Left lung (tissue), 10 donors: Measurements from ENCODE around the gene SLC38A10. TPM values are rescaled to one million over a fixed set of nuclear protein-coding genes. Genes with fewer than 3 reads are reported as not detected.

Experiments
- ATAC-seq: fragments of 200-7000 bp; cut with Tn5 transposase; one replicate; pipeline ENCODE4 v1.9.1; 2020; ENCODE audit warnings: moderate library complexity
- DNase-seq, 4 donors: peaks; one replicate each; pipeline ENCODE4 v3.0.0-alpha.2; 2013 to 2020
- H3K27ac ChIP-seq, 2 donors: fragments of 200-600 bp; sonication (generic) in 1 of 2; one replicate each; pipeline versions ENCODE4 v1.5.0 to v1.8.0; 2020 to 2021
- H3K27me3 ChIP-seq, 2 donors: fragments of 200-600 bp; sonication (generic) in 1 of 2; one replicate each; pipeline versions ENCODE4 v1.5.0 to v1.8.0; 2020 to 2021
- H3K36me3 ChIP-seq, 2 donors: fragments of 200-600 bp; sonication (generic) in 1 of 2; one replicate each; pipeline versions ENCODE4 v1.5.0 to v1.8.0; 2020 to 2021
- H3K4me1 ChIP-seq, 2 donors: fragments of 200-600 bp; one replicate each; pipeline ENCODE4 v1.8.0; 2021
- H3K4me3 ChIP-seq, 2 donors: fragments of 200-600 bp; sonication (generic) in 1 of 2; one replicate each; pipeline versions ENCODE4 v1.5.0 to v1.8.0; 2020 to 2021; ENCODE audit warnings: mild to moderate bottlenecking in 1 of 2
- H3K9me3 ChIP-seq, 2 donors: fragments of 200-600 bp; sonication (generic) in 1 of 2; one replicate each; pipeline versions ENCODE4 v1.5.0 to v1.8.0; 2020 to 2021
- intact Hi-C, 2 donors: fragments of 100-400 bp; cut with DNase I; formaldehyde crosslinking; loops; one replicate each; pipeline versions ENCODE4 v1.11.2 to v1.14.2; 2022
- polyA plus RNA-seq, 6 donors: library from polyadenylated mRNA; unstranded; fragments of 120-200 nt; gene quantifications; one replicate each; pipeline ENCODE4 v1.2.1, GENCODE V29; 2013; ENCODE audit not compliant: insufficient read length in 6 of 6
- total RNA-seq, 2 donors: library from RNA; stranded (reverse); fragmentation: NEBNext Ultra II Directional; extraction: Animal tissue kit (Norgen Biotek cat#: 25700); gene quantifications; one replicate each; pipeline ENCODE4 v1.2.1, GENCODE V29; 2021
- TF ChIP-seq, protein P1 (sequence below), 2 donors: fragments of 200-600 bp; sonication (generic) in 1 of 2; IDR thresholded peaks; one replicate each; pipeline versions ENCODE4 v1.5.0 to v1.8.0; 2021; ENCODE audit warnings: antibody characterized with exemption in 2 of 2
- donor health status: DM: no; HTN: yes; CAD: no.
- donor health status: DM: no; HTN: no; CAD: no.

SLC38A10 gene
- total and polyA plus RNA-seq, 8 donors: 48.4 to 109 (median 63.0) TPM

DNA sequence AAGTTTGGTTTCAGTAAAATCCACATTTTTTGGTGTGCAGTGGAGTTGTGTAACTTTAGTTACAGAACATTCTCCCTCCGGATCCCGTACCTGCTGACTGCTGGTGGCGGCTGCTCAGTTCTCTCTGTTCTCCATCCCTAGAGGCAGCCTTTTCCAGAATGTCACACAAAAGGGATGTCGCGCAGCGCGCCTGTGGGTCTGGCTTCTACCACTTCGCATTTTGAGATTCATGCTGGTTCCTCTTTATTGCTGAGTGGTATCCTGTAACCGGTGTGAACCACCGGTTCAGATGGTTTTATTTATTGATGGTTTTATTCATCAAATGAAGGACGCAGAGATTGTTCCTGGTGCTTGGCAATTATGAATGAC is 71.4 kb downstream of the SLC38A10 start:
- peak in 1 of 4 donors; percentile 20 for DNase-seq
- H3K4me1 ChIP-seq: peaks cover 8 to 35% of the 10 kb centered on the region in 2 donors
- TF ChIP-seq, protein P1, sequence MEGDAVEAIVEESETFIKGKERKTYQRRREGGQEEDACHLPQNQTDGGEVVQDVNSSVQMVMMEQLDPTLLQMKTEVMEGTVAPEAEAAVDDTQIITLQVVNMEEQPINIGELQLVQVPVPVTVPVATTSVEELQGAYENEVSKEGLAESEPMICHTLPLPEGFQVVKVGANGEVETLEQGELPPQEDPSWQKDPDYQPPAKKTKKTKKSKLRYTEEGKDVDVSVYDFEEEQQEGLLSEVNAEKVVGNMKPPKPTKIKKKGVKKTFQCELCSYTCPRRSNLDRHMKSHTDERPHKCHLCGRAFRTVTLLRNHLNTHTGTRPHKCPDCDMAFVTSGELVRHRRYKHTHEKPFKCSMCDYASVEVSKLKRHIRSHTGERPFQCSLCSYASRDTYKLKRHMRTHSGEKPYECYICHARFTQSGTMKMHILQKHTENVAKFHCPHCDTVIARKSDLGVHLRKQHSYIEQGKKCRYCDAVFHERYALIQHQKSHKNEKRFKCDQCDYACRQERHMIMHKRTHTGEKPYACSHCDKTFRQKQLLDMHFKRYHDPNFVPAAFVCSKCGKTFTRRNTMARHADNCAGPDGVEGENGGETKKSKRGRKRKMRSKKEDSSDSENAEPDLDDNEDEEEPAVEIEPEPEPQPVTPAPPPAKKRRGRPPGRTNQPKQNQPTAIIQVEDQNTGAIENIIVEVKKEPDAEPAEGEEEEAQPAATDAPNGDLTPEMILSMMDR (IDR thresholded peaks at IDR 0.05): no peak
- H3K4me3 ChIP-seq: peak overlapping the region; percentile 43 to 75
- H3K9me3 ChIP-seq: peaks cover 0 to 2% of the 10 kb centered on the region in 2 donors
- H3K27me3 ChIP-seq: no peaks in the 10 kb centered on the region
- ATAC-seq: no peak
- intact Hi-C loops: no loop called here
- no peak overlapping the region for H3K27ac ChIP-seq
- H3K36me3 ChIP-seq: peaks cover 0 to 16% of the 10 kb centered on the region in 2 donors

DNA sequence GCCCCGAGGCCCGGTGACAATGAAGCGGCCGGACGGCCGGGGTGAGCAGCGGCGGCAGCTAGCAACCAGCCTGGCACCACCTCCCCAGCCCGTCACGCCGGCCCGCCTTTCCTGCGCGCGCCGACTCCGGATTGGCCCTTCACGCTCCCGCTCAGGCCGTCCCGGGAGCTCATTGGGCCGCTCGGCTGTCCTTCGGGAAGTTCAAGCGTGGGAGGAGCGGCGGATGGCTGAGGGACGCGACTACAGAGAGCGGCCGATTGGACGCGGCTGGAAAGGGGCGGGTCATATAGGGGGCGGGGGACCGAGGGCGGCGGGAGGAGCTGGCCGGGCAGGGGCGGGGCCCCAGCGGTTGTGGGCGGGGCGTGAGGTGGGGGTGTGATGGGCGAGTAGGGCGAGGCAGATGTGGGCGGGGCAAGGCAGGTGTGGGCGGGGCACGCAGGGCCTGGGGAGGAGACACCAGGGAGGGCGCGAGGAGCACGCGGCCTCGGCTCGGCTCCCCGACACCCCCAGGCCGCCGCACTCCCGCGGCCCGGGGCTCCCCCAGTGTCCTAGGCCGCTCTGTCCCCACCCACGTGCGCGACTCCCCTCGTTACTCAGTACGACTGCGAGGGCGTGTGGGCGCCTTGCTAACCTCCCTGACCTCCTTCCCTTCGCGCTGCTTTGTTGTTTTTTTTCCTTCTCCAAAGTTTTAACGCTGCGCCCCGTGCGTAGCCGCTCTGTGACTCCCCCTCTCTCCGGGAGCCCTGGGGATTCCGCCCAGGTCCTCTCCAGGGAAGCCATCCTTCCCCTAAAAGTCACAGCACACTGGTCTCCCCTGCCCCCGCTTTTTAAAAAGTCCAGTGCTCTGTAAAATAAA is 72.0 kb downstream of the SLC38A10 start, which contains the start of gene CEP131:
TSS of gene CEP131 (minus strand) at position 60 of the 856 bp plus-strand sequence. CDS start 2,909 bp downstream, outside the sequence.
- H3K27ac ChIP-seq: no peak within 1 kb of the TSS
- TF ChIP-seq, protein P1 (IDR thresholded peaks at IDR 0.05): no peak
- peaks cover 8 to 28% of the 10 kb centered on the region in 2 donors for H3K4me1 ChIP-seq
- H3K9me3 ChIP-seq: peaks cover 0 to 2% of the 10 kb centered on the region in 2 donors
- ATAC-seq (peak; percentile 96), DNase-seq (peak; percentile 95 to 100 (median 98))
- H3K36me3 ChIP-seq: peaks cover 0 to 14% of the 10 kb centered on the region in 2 donors
- intact Hi-C loops: no loop called here
- H3K4me3 ChIP-seq: peak within 1 kb of the TSS; percentile 75 to 80
- H3K27me3 ChIP-seq: no peaks in the 10 kb centered on the region

- DNase-seq (no peak), ATAC-seq (no peak)
- intact Hi-C loops: no loop called here
- peaks cover 8 to 25% of the 10 kb centered on the region in 2 donors for H3K4me1 ChIP-seq
- H3K27me3 ChIP-seq: no peaks in the 10 kb centered on the region
- peaks cover 0 to 14% of the 10 kb centered on the region in 2 donors for H3K36me3 ChIP-seq
- H3K9me3 ChIP-seq: peaks cover 0 to 2% of the 10 kb centered on the region in 2 donors
- TF ChIP-seq, protein P1 (IDR thresholded peaks at IDR 0.05): no peak
- peak overlapping the region; percentile 75 to 80 for H3K4me3 ChIP-seq
- H3K27ac ChIP-seq: no peak overlapping the region
Observed at GRCh38 chr17:81222620-81222905, 72.5 kb downstream of the SLC38A10 start.

- intact Hi-C loops: no loop called here
- no peak overlapping the region for H3K27ac ChIP-seq
Observed at GRCh38 chr17:81221842-81222619, 73.1 kb downstream of the SLC38A10 start.

More at GRCh38 chr17:81221842-81222619, 73.1 kb downstream of the SLC38A10 start:
- H3K27me3 ChIP-seq: no peaks in the 10 kb centered on the region
- peaks cover 0 to under 1% of the 10 kb centered on the region in 2 donors for H3K9me3 ChIP-seq
- H3K4me3 ChIP-seq: peak overlapping the region; percentile 75 to 80
- H3K4me1 ChIP-seq: peaks cover 8 to 25% of the 10 kb centered on the region in 2 donors
- DNase-seq: peak in 1 of 4 donors; percentile 68
- no peak for ATAC-seq
- H3K36me3 ChIP-seq: peaks cover 0 to 14% of the 10 kb centered on the region in 2 donors
- TF ChIP-seq, protein P1 (IDR thresholded peaks at IDR 0.05): no peak
